CD4-positive, alpha-beta T cell treated with Interleukin-6 at 100 ng/mL for 8 hours (primary cell): ENCODE measurements around the gene AMBP.
"Not testable (repeated sequence)": the region's sequence is repeated elsewhere in the genome, so short reads cannot be mapped to it uniquely, and the experiment has no call there.

ENCODE experiments used
- DNase-seq: peaks from one replicate; pipeline ENCODE4 v3.0.0-alpha.2; 2020; ENCODE audit warnings: mixed read lengths, low spot score

AMBP gene

GRCh38 chr9:114050646-114051045, 27.5 kb downstream of the AMBP start:
- DNase-seq, result no peak

GRCh38 chr9:114050226-114050568, 27.9 kb downstream of the AMBP start:
- DNase-seq, result no peak

DNA sequence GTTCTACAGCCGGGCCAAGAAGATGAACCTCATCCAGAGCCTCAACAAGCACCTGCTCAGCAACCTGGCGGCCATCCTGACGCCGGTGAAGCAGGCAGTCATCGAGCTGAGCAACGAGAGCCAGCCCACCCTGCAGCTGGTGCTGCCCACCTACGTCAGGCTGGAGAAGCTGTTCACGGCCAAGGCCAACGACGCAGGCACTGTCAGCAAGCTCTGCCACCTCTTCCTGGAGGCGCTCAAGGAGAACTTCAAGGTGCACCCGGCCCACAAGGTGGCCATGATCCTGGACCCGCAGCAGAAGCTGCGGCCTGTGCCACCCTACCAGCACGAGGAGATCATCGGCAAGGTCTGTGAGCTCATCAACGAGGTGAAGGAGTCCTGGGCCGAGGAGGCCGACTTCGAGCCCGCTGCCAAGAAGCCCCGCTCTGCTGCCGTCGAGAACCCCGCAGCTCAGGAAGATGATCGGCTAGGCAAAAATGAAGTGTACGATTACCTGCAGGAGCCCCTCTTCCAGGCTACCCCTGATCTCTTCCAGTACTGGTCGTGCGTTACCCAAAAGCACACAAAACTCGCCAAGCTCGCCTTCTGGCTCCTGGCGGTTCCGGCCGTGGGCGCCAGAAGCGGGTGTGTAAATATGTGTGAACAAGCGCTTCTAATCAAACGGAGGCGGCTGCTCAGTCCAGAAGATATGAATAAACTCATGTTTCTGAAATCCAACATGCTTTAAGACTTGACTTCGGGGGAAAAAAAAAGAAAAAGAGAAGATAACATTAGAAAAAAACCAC, 28.5 kb downstream of the AMBP start:
- no peak for DNase-seq

GRCh38 chr9:114048533-114049415, 29.3 kb downstream of the AMBP start:
- DNase-seq, result no peak

- no peak for DNase-seq
Measured at GRCh38 chr9:114047717-114048116, 30.4 kb downstream of the AMBP start.

DNA sequence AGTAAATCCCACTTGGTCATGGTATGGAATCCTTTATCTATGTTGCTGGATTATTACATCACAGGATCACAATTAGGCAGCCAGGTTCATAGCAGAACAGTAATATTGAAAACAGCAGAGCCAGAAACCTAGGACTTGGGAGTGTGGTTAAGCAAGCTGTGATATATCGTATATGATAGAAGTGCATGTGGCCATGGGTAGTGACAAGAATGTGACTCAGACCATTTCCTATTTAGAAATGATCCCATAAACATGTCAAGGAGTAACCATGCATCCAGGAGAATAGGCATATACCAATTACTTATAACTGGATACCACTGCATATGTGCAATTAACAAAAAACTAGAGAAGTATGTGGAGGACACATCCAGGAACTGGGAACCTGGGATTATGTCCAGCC, 31.2 kb downstream of the AMBP start:
- DNase-seq, result no peak

GRCh38 chr9:114046237-114046755, 31.8 kb downstream of the AMBP start:
- no peak for DNase-seq

- not testable (repeated sequence) for DNase-seq
Measured at GRCh38 chr9:114043660-114044059, 34.4 kb downstream of the AMBP start.

GRCh38 chr9:114039484-114039883, 38.6 kb downstream of the AMBP start:
- no peak for DNase-seq

- DNase-seq, result no peak
Measured at GRCh38 chr9:114038724-114039313, 39.3 kb downstream of the AMBP start.

DNA sequence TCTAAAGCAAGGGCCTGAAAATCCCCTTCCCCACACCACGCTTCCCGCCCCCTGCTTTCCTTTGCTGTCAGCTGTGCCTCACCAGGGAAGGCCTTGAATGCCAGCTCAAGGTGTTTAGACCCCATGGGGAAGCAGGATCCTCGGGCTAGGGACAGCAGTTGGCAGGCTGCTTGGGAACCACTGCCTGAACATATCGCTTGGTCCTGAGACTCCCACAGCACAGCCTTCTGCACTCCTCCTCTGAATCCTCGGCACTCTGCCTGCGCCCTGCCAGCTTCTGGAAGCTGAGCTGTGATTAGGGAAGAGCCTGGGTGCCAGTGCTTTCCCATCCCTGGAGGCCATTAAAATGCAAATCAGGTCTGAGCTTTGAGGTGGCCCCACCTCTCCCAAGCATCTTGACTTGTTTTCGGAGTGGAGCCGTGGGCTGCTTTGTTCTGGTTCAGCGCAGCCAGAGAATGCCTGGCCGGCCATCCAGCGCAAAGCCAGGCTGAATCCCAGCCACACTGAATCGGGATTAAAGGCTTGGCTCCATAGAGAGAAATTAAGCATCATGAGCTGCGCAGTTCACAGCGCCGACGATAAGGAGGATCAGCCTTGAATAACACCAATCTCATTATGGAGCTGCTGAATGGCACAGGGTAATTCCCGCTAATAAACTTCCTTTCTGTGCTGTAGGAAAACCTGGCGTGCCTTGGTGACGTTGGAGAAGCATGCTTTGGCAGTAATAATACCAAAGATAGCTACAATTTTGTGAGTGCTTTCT, 40.0 kb downstream of the AMBP start:
- DNase-seq, result no peak

DNA sequence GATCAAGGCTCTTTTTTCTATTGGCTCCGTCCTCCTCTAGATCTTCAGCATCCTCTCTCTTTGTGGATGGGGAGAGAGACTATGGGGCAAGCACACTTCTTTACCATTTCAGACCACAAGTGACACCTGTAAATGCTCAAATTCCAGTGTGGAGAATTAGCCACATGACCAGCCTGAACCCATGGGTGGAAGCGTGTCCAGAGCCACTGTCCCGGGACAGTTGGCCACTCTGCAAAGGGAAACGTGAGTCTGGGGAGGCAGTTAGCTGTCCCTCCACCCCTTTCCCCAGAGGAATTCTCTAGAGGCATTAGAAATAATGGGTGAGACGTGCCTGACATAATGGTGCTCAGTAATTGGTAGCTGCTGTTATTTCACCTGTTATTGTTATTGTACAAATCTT, 40.9 kb downstream of the AMBP start:
- DNase-seq, result no peak

GRCh38 chr9:114035845-114036801, 42.0 kb downstream of the AMBP start:
- DNase-seq, result no peak

- DNase-seq, result no peak
Measured at GRCh38 chr9:114035221-114035844, 42.8 kb downstream of the AMBP start.

GRCh38 chr9:114034661-114035062, 43.4 kb downstream of the AMBP start:
- DNase-seq, result no peak

DNA sequence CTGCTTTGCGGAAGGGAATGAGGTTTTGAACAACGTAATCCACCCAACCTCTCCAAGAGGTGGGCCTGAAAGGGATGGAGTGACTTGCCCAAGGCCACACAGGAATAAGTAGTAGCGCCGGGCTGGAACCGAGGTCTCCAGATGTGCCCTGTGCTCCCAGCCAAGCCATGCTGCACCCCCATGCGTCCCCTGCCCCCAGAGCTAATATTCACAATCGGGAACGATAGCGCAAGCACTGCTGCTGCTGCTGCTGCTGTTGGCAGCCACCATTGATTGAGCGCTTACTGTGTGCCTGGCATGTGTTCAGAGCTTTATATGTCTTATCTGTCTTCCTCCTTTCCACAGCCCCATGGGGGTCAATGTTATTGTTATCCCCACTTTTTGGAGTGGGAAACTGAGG, 43.9 kb downstream of the AMBP start:
- no peak for DNase-seq

- no peak for DNase-seq
Measured at GRCh38 chr9:114033397-114034103, 44.5 kb downstream of the AMBP start.

DNA sequence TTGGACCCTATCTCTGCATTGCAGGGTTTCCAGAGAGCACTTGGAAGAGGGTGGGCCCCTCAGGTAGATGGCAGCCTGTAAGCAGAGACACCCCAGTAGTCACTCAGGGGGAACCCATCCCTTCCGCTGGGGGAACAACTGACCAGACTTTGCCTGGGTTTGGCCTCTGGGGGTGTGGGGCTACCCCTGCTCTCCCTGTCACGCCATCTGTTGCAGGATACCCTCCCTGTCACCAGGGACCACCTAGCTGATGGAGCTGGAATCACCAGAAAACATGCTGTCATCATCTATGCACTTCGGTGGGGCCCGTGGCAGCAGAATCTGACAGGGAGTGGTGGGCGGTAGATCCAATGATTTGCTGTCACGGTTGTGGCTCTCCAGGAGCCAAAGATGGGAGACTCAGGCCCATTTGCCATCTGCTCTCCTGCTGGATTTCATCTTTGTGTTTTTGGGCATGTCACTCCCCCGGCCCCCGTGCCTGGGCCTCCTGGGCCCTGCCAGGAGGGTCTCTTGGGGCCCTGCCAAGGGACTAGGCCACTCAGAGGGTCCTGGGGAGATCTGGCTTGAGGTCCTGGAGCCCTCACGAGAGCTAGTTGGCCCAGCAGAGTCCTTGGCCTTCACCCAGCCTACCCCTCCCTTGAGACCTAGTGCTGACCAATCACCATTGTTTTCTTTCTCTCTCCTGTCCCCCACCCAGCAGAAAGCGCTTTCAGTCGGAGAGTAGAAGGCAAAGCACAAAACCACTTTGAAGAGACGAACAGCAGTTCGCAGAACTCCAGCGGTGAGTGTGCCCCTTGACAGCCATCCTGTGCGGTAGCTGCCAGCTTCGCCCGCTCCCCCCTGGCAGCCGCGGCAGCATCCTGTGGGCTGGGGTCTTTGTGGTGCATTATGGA, 45.9 kb downstream of the AMBP start:
- no peak for DNase-seq
